HepG2 (cell line): ENCODE data around the gene PLIN5. TPM values are rescaled to one million over a fixed set of nuclear protein-coding genes. Genes with fewer than 3 reads are reported as not detected.

ENCODE experiments used
- HDAC6 ChIP-seq: fragments of 200-600 bp; sonication (generic); IDR thresholded peaks from 2 replicates; pipeline ENCODE4 v1.7.0; 2017; ENCODE audit warnings: mild to moderate bottlenecking, antibody characterized with exemption, low read length, low read depth
- HIVEP1 ChIP-seq: sonication (generic); formaldehyde crosslinking; IDR thresholded peaks from 2 replicates; pipeline ENCODE4 v1.4.0; 2020; ENCODE audit warnings: mild to moderate bottlenecking, missing genetic modification reagents
- HOXA5 ChIP-seq: sonication (generic); formaldehyde crosslinking; IDR thresholded peaks from 2 replicates; pipeline ENCODE4 v1.4.0; 2020; ENCODE audit warnings: missing genetic modification reagents
- NFE2L2 ChIP-seq: fragments of 150-350 bp; IDR thresholded peaks from 2 replicates; pipeline ENCODE4 v1.6.1; 2014; ENCODE audit warnings: low read length
- NFYB ChIP-seq: sonication (generic); formaldehyde crosslinking; IDR thresholded peaks from 2 replicates; pipeline ENCODE4 v1.4.0; 2020; ENCODE audit warnings: missing genetic modification reagents
- NR2F6 ChIP-seq, 2 experiments: IDR thresholded peaks; 2 replicates each; pipeline ENCODE4 v1.6.1; 2016; ENCODE audit warnings: antibody characterized with exemption in 1 of 2, mild to moderate bottlenecking in 1 of 2
- PAF1 ChIP-seq: IDR thresholded peaks from 2 replicates; pipeline ENCODE4 v1.6.1; 2016; ENCODE audit warnings: missing genetic modification reagents, missing compliant biosample characterization
- RFX3 ChIP-seq: IDR thresholded peaks from 2 replicates; pipeline ENCODE4 v1.6.1; 2016; ENCODE audit warnings: missing biosample characterization, missing genetic modification reagents
- ZNF17 ChIP-seq: sonication (generic); formaldehyde crosslinking; IDR thresholded peaks from 2 replicates; pipeline ENCODE4 v1.5.0; 2020; ENCODE audit warnings: mild to moderate bottlenecking, missing genetic modification reagents
- ZNF383 ChIP-seq: sonication (generic); formaldehyde crosslinking; IDR thresholded peaks from 2 replicates; pipeline ENCODE4 v1.4.0; 2020; ENCODE audit warnings: missing genetic modification reagents, mild to moderate bottlenecking, borderline replicate concordance
- ZNF713 ChIP-seq: sonication (generic); formaldehyde crosslinking; IDR thresholded peaks from 2 replicates; pipeline ENCODE4 v1.4.0; 2020; ENCODE audit warnings: mild to moderate bottlenecking, missing genetic modification reagents
- ZNF720 ChIP-seq: sonication (generic); formaldehyde crosslinking; IDR thresholded peaks from 2 replicates; pipeline ENCODE4 v1.4.0; 2020; ENCODE audit warnings: missing genetic modification reagents
- ZSCAN25 ChIP-seq: sonication (generic); formaldehyde crosslinking; IDR thresholded peaks from 2 replicates; pipeline ENCODE4 v1.8.0; 2022; ENCODE audit warnings: mild to moderate bottlenecking, missing genetic modification reagents
- polyA plus RNA-seq, 8 experiments: library from polyadenylated mRNA; depleted of rRNA in 3 of 8; stranded (reverse) in 7 of 8; unstranded in 1 of 8; fragments of >200 nt; fragmentation: Illumina TruSeq in 4 of 8; extraction: Trizol in 4 of 8; gene quantifications; 2 replicates each; pipeline versions ENCODE4 v1.2.1 to v1.2.3, GENCODE V29; 2011 to 2016; ENCODE audit warnings: low read depth in 4 of 8, missing spikeins in 1 of 8, mixed read lengths in 1 of 8; ENCODE audit not compliant: insufficient read depth in 1 of 8
- total RNA-seq, 5 experiments: library from RNA; depleted of rRNA; stranded (reverse); fragments of >200 nt; fragmentation: Illumina TruSeq; extraction: Trizol; gene quantifications; 2 replicates each; pipeline ENCODE4 v1.2.3, GENCODE V29; 2016; ENCODE audit warnings: low read depth in 1 of 5
- TF ChIP-seq, protein P1 (sequence below): IDR thresholded peaks from 2 replicates; pipeline ENCODE4 v1.6.1; 2016; ENCODE audit warnings: mild to moderate bottlenecking, missing biosample characterization, missing genetic modification reagents
- TF ChIP-seq, protein P2 (sequence below): sonication (generic); formaldehyde crosslinking; IDR thresholded peaks from 2 replicates; pipeline ENCODE4 v1.5.0; 2020; ENCODE audit warnings: mild to moderate bottlenecking, missing genetic modification reagents, borderline replicate concordance
- TF ChIP-seq, protein P3 (sequence below): sonication (generic); formaldehyde crosslinking; IDR thresholded peaks from 2 replicates; pipeline ENCODE4 v1.4.0; 2020; ENCODE audit warnings: missing genetic modification reagents
- TF ChIP-seq, protein P4 (sequence below): sonication (generic); formaldehyde crosslinking; IDR thresholded peaks from 2 replicates; pipeline ENCODE4 v1.4.0; 2020; ENCODE audit warnings: mild to moderate bottlenecking, low read depth, missing genetic modification reagents

The PLIN5 gene
- total and polyA plus RNA-seq, 2 of the 13 experiments (the other 11 are each of a cell fraction or from before 2014, with no cell fraction given), result 1.8 to 4.8 TPM

DNA sequence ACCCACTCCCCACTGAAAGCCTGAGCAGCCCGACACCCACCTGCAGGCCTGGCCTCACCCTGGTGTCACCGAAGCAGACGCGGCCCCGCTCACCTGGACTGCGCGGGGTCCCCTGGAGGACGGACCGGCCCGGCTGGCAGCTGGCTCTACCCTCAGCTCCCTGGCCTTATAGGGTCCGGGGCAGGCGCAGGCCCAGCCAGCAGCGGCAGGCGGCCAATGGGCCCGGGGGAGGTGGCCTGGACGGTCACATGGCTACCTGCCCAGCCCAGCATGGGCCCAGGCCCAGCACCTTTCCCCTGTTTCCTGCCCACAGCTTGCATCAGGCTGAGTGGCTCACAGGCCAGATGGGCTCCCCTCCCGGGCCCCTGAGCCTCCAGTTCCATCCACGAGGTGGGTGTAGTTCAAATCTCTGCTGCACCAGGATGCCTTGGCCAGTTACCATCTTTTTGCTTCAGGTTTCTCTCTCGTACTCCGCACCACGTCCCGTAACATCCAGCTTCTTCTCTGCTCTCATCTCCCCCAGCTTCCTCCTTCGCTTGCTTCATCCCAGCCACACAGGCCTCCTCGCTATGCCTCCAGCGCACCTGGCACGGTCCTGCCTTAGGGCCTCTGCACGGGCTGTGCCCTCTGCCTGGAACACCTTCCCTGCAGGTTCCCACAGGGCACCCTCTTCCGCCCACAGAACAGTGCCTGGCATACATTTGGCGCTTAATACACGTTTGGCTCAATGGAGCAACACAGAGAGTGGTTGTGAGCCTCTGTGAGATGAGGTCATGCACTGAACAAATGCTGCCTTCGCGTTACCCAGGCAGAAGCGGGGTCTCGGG lies 16.5 kb downstream of the PLIN5 start, which contains the start of gene PLIN4 (continued):
- no peak for TF ChIP-seq RFX3 (CRISPR knock-in tag)
- no peak for TF ChIP-seq HIVEP1
- no peak for TF ChIP-seq NFYB (CRISPR knock-in tag)
- TF ChIP-seq ZNF383 (CRISPR knock-in tag), result no peak
- no peak for TF ChIP-seq NR2F6 (IDR thresholded peaks at IDR 0.05)
- 0 out of 2 replicates have a peak, but pooled peaks have one; percentile 6 for TF ChIP-seq NR2F6 (CRISPR knock-in tag; IDR thresholded peaks at IDR 0.05)
- no peak for TF ChIP-seq ZNF17 (CRISPR knock-in tag)
- TF ChIP-seq, protein P1, sequence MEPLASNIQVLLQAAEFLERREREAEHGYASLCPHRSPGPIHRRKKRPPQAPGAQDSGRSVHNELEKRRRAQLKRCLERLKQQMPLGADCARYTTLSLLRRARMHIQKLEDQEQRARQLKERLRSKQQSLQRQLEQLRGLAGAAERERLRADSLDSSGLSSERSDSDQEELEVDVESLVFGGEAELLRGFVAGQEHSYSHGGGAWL, result peak; percentile 80
- TF ChIP-seq, protein P2, sequence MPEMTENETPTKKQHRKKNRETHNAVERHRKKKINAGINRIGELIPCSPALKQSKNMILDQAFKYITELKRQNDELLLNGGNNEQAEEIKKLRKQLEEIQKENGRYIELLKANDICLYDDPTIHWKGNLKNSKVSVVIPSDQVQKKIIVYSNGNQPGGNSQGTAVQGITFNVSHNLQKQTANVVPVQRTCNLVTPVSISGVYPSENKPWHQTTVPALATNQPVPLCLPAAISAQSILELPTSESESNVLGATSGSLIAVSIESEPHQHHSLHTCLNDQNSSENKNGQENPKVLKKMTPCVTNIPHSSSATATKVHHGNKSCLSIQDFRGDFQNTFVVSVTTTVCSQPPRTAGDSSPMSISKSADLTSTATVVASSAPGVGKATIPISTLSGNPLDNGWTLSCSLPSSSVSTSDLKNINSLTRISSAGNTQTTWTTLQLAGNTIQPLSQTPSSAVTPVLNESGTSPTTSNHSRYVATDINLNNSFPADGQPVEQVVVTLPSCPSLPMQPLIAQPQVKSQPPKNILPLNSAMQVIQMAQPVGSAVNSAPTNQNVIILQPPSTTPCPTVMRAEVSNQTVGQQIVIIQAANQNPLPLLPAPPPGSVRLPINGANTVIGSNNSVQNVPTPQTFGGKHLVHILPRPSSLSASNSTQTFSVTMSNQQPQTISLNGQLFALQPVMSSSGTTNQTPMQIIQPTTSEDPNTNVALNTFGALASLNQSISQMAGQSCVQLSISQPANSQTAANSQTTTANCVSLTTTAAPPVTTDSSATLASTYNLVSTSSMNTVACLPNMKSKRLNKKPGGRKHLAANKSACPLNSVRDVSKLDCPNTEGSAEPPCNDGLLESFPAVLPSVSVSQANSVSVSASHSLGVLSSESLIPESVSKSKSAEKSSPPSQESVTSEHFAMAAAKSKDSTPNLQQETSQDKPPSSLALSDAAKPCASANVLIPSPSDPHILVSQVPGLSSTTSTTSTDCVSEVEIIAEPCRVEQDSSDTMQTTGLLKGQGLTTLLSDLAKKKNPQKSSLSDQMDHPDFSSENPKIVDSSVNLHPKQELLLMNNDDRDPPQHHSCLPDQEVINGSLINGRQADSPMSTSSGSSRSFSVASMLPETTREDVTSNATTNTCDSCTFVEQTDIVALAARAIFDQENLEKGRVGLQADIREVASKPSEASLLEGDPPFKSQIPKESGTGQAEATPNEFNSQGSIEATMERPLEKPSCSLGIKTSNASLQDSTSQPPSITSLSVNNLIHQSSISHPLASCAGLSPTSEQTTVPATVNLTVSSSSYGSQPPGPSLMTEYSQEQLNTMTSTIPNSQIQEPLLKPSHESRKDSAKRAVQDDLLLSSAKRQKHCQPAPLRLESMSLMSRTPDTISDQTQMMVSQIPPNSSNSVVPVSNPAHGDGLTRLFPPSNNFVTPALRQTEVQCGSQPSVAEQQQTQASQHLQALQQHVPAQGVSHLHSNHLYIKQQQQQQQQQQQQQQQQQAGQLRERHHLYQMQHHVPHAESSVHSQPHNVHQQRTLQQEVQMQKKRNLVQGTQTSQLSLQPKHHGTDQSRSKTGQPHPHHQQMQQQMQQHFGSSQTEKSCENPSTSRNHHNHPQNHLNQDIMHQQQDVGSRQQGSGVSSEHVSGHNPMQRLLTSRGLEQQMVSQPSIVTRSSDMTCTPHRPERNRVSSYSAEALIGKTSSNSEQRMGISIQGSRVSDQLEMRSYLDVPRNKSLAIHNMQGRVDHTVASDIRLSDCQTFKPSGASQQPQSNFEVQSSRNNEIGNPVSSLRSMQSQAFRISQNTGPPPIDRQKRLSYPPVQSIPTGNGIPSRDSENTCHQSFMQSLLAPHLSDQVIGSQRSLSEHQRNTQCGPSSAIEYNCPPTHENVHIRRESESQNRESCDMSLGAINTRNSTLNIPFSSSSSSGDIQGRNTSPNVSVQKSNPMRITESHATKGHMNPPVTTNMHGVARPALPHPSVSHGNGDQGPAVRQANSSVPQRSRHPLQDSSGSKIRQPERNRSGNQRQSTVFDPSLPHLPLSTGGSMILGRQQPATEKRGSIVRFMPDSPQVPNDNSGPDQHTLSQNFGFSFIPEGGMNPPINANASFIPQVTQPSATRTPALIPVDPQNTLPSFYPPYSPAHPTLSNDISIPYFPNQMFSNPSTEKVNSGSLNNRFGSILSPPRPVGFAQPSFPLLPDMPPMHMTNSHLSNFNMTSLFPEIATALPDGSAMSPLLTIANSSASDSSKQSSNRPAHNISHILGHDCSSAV, result no peak
- TF ChIP-seq PAF1 (CRISPR knock-in tag), result no peak
- TF ChIP-seq HOXA5, result no peak
- no peak for TF ChIP-seq HDAC6
- TF ChIP-seq ZSCAN25 (CRISPR knock-in tag), result no peak
- TF ChIP-seq, protein P3, sequence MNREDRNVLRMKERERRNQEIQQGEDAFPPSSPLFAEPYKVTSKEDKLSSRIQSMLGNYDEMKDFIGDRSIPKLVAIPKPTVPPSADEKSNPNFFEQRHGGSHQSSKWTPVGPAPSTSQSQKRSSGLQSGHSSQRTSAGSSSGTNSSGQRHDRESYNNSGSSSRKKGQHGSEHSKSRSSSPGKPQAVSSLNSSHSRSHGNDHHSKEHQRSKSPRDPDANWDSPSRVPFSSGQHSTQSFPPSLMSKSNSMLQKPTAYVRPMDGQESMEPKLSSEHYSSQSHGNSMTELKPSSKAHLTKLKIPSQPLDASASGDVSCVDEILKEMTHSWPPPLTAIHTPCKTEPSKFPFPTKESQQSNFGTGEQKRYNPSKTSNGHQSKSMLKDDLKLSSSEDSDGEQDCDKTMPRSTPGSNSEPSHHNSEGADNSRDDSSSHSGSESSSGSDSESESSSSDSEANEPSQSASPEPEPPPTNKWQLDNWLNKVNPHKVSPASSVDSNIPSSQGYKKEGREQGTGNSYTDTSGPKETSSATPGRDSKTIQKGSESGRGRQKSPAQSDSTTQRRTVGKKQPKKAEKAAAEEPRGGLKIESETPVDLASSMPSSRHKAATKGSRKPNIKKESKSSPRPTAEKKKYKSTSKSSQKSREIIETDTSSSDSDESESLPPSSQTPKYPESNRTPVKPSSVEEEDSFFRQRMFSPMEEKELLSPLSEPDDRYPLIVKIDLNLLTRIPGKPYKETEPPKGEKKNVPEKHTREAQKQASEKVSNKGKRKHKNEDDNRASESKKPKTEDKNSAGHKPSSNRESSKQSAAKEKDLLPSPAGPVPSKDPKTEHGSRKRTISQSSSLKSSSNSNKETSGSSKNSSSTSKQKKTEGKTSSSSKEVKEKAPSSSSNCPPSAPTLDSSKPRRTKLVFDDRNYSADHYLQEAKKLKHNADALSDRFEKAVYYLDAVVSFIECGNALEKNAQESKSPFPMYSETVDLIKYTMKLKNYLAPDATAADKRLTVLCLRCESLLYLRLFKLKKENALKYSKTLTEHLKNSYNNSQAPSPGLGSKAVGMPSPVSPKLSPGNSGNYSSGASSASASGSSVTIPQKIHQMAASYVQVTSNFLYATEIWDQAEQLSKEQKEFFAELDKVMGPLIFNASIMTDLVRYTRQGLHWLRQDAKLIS (CRISPR knock-in tag), result no peak
- TF ChIP-seq ZNF713 (CRISPR knock-in tag), result no peak
- TF ChIP-seq, protein P4, sequence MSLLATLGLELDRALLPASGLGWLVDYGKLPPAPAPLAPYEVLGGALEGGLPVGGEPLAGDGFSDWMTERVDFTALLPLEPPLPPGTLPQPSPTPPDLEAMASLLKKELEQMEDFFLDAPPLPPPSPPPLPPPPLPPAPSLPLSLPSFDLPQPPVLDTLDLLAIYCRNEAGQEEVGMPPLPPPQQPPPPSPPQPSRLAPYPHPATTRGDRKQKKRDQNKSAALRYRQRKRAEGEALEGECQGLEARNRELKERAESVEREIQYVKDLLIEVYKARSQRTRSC (CRISPR knock-in tag), result no peak
- TF ChIP-seq ZNF720 (CRISPR knock-in tag), result no peak
- no peak for TF ChIP-seq NFE2L2
